Urinary bladder (tissue), 4 donors: ENCODE results near the gene FAM13A. TPM values are rescaled to one million over a fixed set of nuclear protein-coding genes. Genes with fewer than 3 reads are reported as not detected.
"Not testable (repeated sequence)": the region's sequence is repeated elsewhere in the genome, so short reads cannot be mapped to it uniquely, and the experiment has no call there.

Experiments
- DNase-seq: peaks from one replicate; pipeline ENCODE4 v3.0.0-alpha.2; 2015; ENCODE audit errors: extremely low spot score
- H3K27ac ChIP-seq: one replicate; pipeline ENCODE4 v1.5.1; 2013; ENCODE audit warnings: low read depth, mild to moderate bottlenecking, moderate library complexity
- H3K36me3 ChIP-seq: one replicate; pipeline ENCODE4 v1.6.1; 2013; ENCODE audit warnings: mild to moderate bottlenecking, moderate library complexity; ENCODE audit not compliant: insufficient read depth
- H3K4me1 ChIP-seq: one replicate; pipeline ENCODE4 v1.6.1; 2013; ENCODE audit warnings: mild to moderate bottlenecking, moderate library complexity; ENCODE audit not compliant: insufficient read depth
- H3K4me3 ChIP-seq: one replicate; pipeline ENCODE4 v1.5.1; 2013; ENCODE audit warnings: low read depth, low read length
- WGBS: extraction: QIAGEN DNeasy Blood & Tissue Kit; methylation state at CpG from one replicate; pipeline ENCODE4 v1.1.7; 2013; 5-methylcytosine and 5-hydroxymethylcytosine counted together
- polyA plus RNA-seq: library from polyadenylated mRNA; stranded (reverse); fragments of 200-250 nt; gene quantifications from one replicate; pipeline ENCODE4 v1.2.3, GENCODE V29; 2013
- total RNA-seq: library from RNA; depleted of rRNA; stranded (reverse); fragments of >200 nt; gene quantifications from one replicate; pipeline ENCODE4 v1.2.3, GENCODE V29; 2014
- donor health status: healthy with polysubstance abuse.
- donor health status: healthy.

FAM13A gene
- total and polyA plus RNA-seq, 2 donors: 21.9 to 85.3 TPM

- H3K4me1 ChIP-seq: no peaks in the 10 kb centered on the region
- WGBS: 93% methylated on average over 5 of the region's 5 CpGs
- DNase-seq: no peak
- no peak overlapping the region for H3K4me3 ChIP-seq
- no peaks in the 10 kb centered on the region for H3K36me3 ChIP-seq
- no peak overlapping the region for H3K27ac ChIP-seq
Observed at GRCh38 chr4:88911246-88912212, 145.5 kb downstream of the FAM13A start.

GRCh38 chr4:88910101-88910500 lies 146.9 kb downstream of the FAM13A start:
- Histone ChIP-seq H3K27ac (no peak overlapping the region), H3K4me1 (no peaks in the 10 kb centered on the region), H3K36me3 (no peaks in the 10 kb centered on the region), H3K4me3 (no peak overlapping the region)
- WGBS: 96% methylated on average over 2 of the region's 2 CpGs
- no peak for DNase-seq

- Histone ChIP-seq H3K27ac (no peak overlapping the region), H3K4me3 (no peak overlapping the region), H3K36me3 (no peaks in the 10 kb centered on the region), H3K4me1 (no peaks in the 10 kb centered on the region)
- 55% methylated on average over 3 of the region's 3 CpGs for WGBS
- peak; percentile 4 for DNase-seq
Observed at GRCh38 chr4:88908521-88908920, 148.5 kb downstream of the FAM13A start.

GRCh38 chr4:88908003-88908402 lies 149.0 kb downstream of the FAM13A start:
- Histone ChIP-seq H3K27ac (no peak overlapping the region), H3K4me1 (no peaks in the 10 kb centered on the region), H3K36me3 (no peaks in the 10 kb centered on the region), H3K4me3 (no peak overlapping the region)
- WGBS: 56% methylated on average over 1 of the region's 1 CpG
- DNase-seq: no peak

GRCh38 chr4:88907478-88907877 lies 149.5 kb downstream of the FAM13A start:
- Histone ChIP-seq H3K36me3 (no peaks in the 10 kb centered on the region), H3K4me3 (no peak overlapping the region), H3K27ac (no peak overlapping the region), H3K4me1 (no peaks in the 10 kb centered on the region)
- DNase-seq: no peak
- WGBS: 79% methylated on average over 5 of the region's 5 CpGs

- not testable (repeated sequence) for DNase-seq, H3K4me1 ChIP-seq, H3K27ac ChIP-seq, H3K36me3 ChIP-seq, H3K4me3 ChIP-seq
- 97% methylated on average over 3 of the region's 3 CpGs for WGBS
Observed at GRCh38 chr4:88904240-88904639, 152.7 kb downstream of the FAM13A start.

GRCh38 chr4:88900432-88900831 lies 156.6 kb downstream of the FAM13A start:
- H3K27ac ChIP-seq: no peak overlapping the region

GRCh38 chr4:88897752-88898151 lies 159.2 kb downstream of the FAM13A start:
- no peaks in the 10 kb centered on the region for H3K36me3 ChIP-seq
- no peak for DNase-seq
- no peaks in the 10 kb centered on the region for H3K4me1 ChIP-seq
- H3K4me3 ChIP-seq: no peak overlapping the region
- H3K27ac ChIP-seq: no peak overlapping the region

More at GRCh38 chr4:88900432-88900831, 156.6 kb downstream of the FAM13A start:
- Histone ChIP-seq H3K36me3 (no peaks in the 10 kb centered on the region), H3K4me3 (no peak overlapping the region), H3K4me1 (no peaks in the 10 kb centered on the region)
- WGBS: 93% methylated on average over 2 of the region's 2 CpGs
- no peak for DNase-seq

GRCh38 chr4:88897180-88897579 lies 159.8 kb downstream of the FAM13A start:
- no peak for DNase-seq
- Histone ChIP-seq H3K36me3 (no peaks in the 10 kb centered on the region), H3K4me1 (no peaks in the 10 kb centered on the region), H3K4me3 (no peak overlapping the region), H3K27ac (no peak overlapping the region)
- 87% methylated on average over 2 of the region's 2 CpGs for WGBS

- 81% methylated on average over 1 of the region's 1 CpG for WGBS
- Histone ChIP-seq H3K4me1 (no peaks in the 10 kb centered on the region), H3K36me3 (no peaks in the 10 kb centered on the region), H3K4me3 (no peak overlapping the region), H3K27ac (no peak overlapping the region)
- no peak for DNase-seq
Observed at GRCh38 chr4:88893961-88894360, 163.0 kb downstream of the FAM13A start.

GRCh38 chr4:88892646-88893045 lies 164.3 kb downstream of the FAM13A start:
- H3K27ac ChIP-seq: no peak overlapping the region
- H3K36me3 ChIP-seq: no peaks in the 10 kb centered on the region
- WGBS: 100% methylated on average over 1 of the region's 1 CpG
- DNase-seq: no peak
- no peak overlapping the region for H3K4me3 ChIP-seq
- no peaks in the 10 kb centered on the region for H3K4me1 ChIP-seq

- no peak overlapping the region for H3K4me3 ChIP-seq
- H3K36me3 ChIP-seq: no peaks in the 10 kb centered on the region
- 76% methylated on average over 1 of the region's 1 CpG for WGBS
- H3K4me1 ChIP-seq: no peaks in the 10 kb centered on the region
- H3K27ac ChIP-seq: no peak overlapping the region
- no peak for DNase-seq
Observed at GRCh38 chr4:88891636-88892035, 165.3 kb downstream of the FAM13A start.

GRCh38 chr4:88887409-88887808 lies 169.6 kb downstream of the FAM13A start:
- H3K36me3 ChIP-seq, H3K4me3 ChIP-seq, H3K4me1 ChIP-seq, H3K27ac ChIP-seq, DNase-seq: not testable (repeated sequence)
- 85% methylated on average over 3 of the region's 3 CpGs for WGBS

- DNase-seq: no peak
- 61% methylated on average over 2 of the region's 2 CpGs for WGBS
Observed at GRCh38 chr4:88881227-88881569, 175.8 kb downstream of the FAM13A start.

More at GRCh38 chr4:88881227-88881569, 175.8 kb downstream of the FAM13A start:
- Histone ChIP-seq H3K36me3 (no peaks in the 10 kb centered on the region), H3K4me3 (no peak overlapping the region), H3K27ac (no peak overlapping the region), H3K4me1 (no peaks in the 10 kb centered on the region)
